Thoracic aorta (tissue), 2 donors: ENCODE measurements around the gene IL1RAPL2. TPM values are rescaled to one million over a fixed set of nuclear protein-coding genes. Genes with fewer than 3 reads are reported as not detected.
"Not testable (repeated sequence)": the region's sequence is repeated elsewhere in the genome, so short reads cannot be mapped to it uniquely, and the experiment has no call there.

Experiments used
- ATAC-seq: fragments of 150-250 bp; one replicate; pipeline ENCODE4 v1.8.0; 2017; ENCODE audit warnings: low read depth; ENCODE audit not compliant: insufficient number of reproducible peaks, low FRiP score
- DNase-seq: peaks from one replicate; pipeline ENCODE4 v3.0.0-alpha.2; 2020; ENCODE audit warnings: low spot score
- H3K27ac ChIP-seq, 2 donors: fragments of 200-600 bp; sonication (generic); 1 replicate in 1 of 2; 2 replicates in 1 of 2; pipeline ENCODE4 v1.5.1; 2016; ENCODE audit warnings: mild to moderate bottlenecking in 2 of 2, moderate library complexity in 2 of 2
- H3K27me3 ChIP-seq: fragments of 200-600 bp; sonication (generic); replicated peaks from 2 replicates; pipeline ENCODE4 v1.6.0; 2016; ENCODE audit warnings: mild to moderate bottlenecking; ENCODE audit not compliant: insufficient read depth
- H3K36me3 ChIP-seq: fragments of 200-600 bp; sonication (generic); one replicate; pipeline ENCODE4 v1.5.1; 2016
- H3K4me1 ChIP-seq, 2 donors: fragments of 200-600 bp; sonication (generic); 1 replicate in 1 of 2; 2 replicates in 1 of 2; pipeline versions ENCODE4 v1.5.1 to v1.6.0; 2016; ENCODE audit warnings: low read depth in 2 of 2, mild to moderate bottlenecking in 1 of 2; ENCODE audit not compliant: control insufficient read depth in 1 of 2
- H3K4me3 ChIP-seq: fragments of 200-600 bp; sonication (generic); 2 replicates; pipeline ENCODE4 v1.5.1; 2016; ENCODE audit warnings: mild to moderate bottlenecking
- H3K9me3 ChIP-seq: fragments of 200-600 bp; sonication (generic); 2 replicates; pipeline ENCODE4 v1.5.1; 2016
- total RNA-seq, 2 donors: library from RNA; depleted of rRNA; stranded (reverse); fragments of >200 nt; gene quantifications; one replicate each; pipeline versions ENCODE4 v1.1.0 to v1.2.3, GENCODE V29; 2016
- TF ChIP-seq, protein P1 (sequence below): fragments of 200-600 bp; sonication (generic); IDR thresholded peaks from one replicate; pipeline ENCODE4 v1.5.1; 2019; ENCODE audit warnings: antibody characterized with exemption

The IL1RAPL2 gene
- total RNA-seq, 2 donors from 2014 or later, result not detected

DNA sequence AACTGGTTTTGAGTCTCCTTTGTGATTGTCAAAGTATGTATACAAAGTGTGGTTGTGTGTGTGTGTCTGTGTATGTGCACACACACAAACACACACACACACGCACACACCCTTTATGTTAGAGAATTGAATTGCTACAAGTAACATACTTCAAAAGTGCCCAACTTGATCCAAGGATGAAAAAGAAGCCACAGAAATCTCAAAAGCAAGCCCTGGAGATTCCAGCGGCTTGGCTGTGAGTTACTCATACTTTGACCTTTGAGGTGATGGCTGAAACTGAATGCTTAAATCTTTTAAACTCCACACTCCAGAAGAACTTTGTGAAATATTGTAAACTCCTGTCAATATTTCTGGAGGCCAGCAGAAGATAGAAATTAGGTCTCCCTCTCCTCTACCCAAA lies 1087.9 kb downstream of the IL1RAPL2 start:
- no peaks in the 10 kb centered on the region for H3K36me3 ChIP-seq
- no peaks in the 10 kb centered on the region for H3K4me1 ChIP-seq
- TF ChIP-seq, protein P1, sequence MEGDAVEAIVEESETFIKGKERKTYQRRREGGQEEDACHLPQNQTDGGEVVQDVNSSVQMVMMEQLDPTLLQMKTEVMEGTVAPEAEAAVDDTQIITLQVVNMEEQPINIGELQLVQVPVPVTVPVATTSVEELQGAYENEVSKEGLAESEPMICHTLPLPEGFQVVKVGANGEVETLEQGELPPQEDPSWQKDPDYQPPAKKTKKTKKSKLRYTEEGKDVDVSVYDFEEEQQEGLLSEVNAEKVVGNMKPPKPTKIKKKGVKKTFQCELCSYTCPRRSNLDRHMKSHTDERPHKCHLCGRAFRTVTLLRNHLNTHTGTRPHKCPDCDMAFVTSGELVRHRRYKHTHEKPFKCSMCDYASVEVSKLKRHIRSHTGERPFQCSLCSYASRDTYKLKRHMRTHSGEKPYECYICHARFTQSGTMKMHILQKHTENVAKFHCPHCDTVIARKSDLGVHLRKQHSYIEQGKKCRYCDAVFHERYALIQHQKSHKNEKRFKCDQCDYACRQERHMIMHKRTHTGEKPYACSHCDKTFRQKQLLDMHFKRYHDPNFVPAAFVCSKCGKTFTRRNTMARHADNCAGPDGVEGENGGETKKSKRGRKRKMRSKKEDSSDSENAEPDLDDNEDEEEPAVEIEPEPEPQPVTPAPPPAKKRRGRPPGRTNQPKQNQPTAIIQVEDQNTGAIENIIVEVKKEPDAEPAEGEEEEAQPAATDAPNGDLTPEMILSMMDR, result no peak
- no peak overlapping the region for H3K27ac ChIP-seq
- H3K27me3 ChIP-seq, result no peaks in the 10 kb centered on the region
- ATAC-seq (no peak), DNase-seq (no peak)
- no peaks in the 10 kb centered on the region for H3K9me3 ChIP-seq
- H3K4me3 ChIP-seq, result no peak overlapping the region

DNA sequence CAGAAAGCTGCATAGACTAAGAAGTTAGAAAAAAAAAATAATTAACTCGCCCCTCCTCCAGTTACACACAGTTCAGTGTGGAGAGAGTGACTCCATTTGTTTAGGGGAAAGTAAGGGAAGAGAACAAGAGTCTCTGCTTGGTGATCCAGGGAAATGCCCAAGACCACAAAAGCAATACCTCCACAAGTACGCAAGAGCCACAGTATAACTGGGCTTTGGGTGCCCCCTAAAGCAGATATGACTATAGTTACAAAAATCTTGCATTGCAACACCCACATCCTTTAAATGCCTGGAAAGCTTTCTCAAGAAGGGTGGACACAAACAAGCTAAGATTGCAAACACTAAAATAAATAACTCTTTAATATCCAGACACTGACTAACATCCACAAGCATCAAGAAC lies 1092.1 kb downstream of the IL1RAPL2 start:
- Histone ChIP-seq H3K27ac (no peak overlapping the region), H3K4me1 (no peaks in the 10 kb centered on the region), H3K27me3 (no peaks in the 10 kb centered on the region), H3K36me3 (no peaks in the 10 kb centered on the region), H3K4me3 (no peak overlapping the region), H3K9me3 (no peaks in the 10 kb centered on the region)
- TF ChIP-seq, protein P1, result no peak
- DNase-seq (no peak), ATAC-seq (no peak)

DNA sequence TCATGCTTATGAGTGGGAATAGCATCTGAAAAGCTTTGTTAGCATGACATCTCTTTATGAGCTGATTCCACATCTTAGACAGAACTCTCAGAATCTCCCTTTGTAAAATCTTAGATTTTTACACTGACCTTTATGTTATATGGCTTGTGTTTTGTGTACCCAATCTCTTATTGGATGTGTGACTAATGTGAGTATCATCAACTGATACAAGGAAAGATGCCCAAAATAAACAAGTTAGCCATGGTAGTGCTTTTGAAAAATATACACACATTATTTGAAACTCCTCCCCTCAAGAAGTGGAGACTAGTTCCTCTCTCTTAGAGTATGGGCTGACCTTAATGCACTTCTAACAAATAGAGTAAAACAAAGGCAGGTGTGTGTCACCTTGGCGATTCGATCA lies 1096.2 kb downstream of the IL1RAPL2 start:
- TF ChIP-seq, protein P1, result no peak
- no peak for ATAC-seq

DNA sequence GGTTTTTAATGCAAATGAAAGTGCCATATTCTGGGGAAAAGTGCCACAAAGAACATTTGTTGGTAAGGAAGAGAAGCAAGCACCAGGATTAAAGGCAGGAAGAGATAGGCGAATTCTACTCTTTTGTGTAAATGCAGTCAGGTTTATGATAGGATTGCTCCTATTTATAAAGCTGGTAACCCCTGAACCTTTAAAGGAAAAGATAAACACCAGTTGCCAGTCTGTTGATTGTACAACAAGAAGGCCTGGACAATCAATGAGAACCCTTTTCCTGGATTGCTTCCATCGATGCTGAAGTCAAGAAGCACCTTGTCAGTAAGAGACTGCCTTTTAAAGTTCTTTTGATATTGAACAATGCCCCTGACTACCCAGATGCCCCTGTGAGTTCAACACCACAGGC lies 1098.2 kb downstream of the IL1RAPL2 start:
- Histone ChIP-seq H3K4me1 (no peaks in the 10 kb centered on the region), H3K27ac (no peak overlapping the region), H3K4me3 (no peak overlapping the region), H3K9me3 (no peaks in the 10 kb centered on the region), H3K36me3 (no peaks in the 10 kb centered on the region), H3K27me3 (no peaks in the 10 kb centered on the region)
- ATAC-seq, result no peak
- no peak for DNase-seq
- TF ChIP-seq, protein P1, result no peak

More for the DNA sequence above, 1096.2 kb downstream of the IL1RAPL2 start:
- H3K4me3 ChIP-seq, result no peak overlapping the region
- H3K9me3 ChIP-seq, result no peaks in the 10 kb centered on the region
- DNase-seq, result no peak
- no peaks in the 10 kb centered on the region for H3K27me3 ChIP-seq
- no peak overlapping the region for H3K27ac ChIP-seq
- no peaks in the 10 kb centered on the region for H3K4me1 ChIP-seq
- no peaks in the 10 kb centered on the region for H3K36me3 ChIP-seq

DNA sequence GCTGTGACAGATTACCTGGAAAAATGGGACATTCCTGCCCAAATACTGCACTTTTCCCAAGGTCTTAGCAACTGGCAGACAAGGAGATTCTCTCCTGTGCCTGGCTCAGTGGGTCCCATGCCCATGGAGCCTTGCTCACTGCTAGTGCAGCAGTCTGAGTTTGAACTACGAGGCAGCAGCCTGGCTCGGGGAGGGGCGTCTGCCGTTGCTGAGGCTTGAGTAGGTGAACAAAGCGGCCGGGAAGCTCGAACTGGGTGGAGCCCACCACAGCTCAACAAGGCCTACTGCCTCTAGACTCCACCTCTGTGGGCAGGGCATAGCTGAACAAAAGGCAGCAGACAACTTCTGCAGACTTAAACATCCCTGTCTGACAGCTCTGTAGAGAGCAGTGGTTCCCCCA lies 1118.3 kb downstream of the IL1RAPL2 start:
- not testable (repeated sequence) for H3K27ac ChIP-seq

DNA sequence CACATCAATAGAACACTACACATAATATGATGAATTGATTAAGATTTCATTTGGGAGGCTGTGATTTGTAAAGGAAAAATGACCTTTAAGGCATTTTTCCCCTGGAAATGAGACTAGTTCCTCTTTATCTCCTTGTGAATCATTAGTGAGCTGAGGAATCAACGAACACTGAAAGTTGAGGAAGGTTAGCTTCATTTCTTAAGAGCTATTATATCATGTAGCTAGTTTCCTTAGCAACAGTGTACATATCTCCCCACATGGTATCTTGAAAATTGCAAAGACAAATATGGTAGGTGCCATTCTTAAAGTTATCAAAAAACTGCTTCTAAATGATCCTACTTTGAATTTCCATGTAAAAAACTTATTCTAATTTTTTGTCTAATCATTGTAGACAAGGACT lies 1128.8 kb downstream of the IL1RAPL2 start:
- Histone ChIP-seq H3K27ac (no peak overlapping the region), H3K4me1 (no peaks in the 10 kb centered on the region), H3K36me3 (no peaks in the 10 kb centered on the region), H3K4me3 (no peak overlapping the region), H3K9me3 (no peaks in the 10 kb centered on the region), H3K27me3 (no peaks in the 10 kb centered on the region)
- TF ChIP-seq, protein P1, result no peak
- no peak for DNase-seq
- no peak for ATAC-seq

More for the DNA sequence above, 1118.3 kb downstream of the IL1RAPL2 start:
- not testable (repeated sequence) for H3K9me3 ChIP-seq, H3K4me1 ChIP-seq, H3K36me3 ChIP-seq, ATAC-seq, H3K4me3 ChIP-seq, H3K27me3 ChIP-seq, DNase-seq
